Activated T-cell treated with anti-CD3 and anti-CD28 coated beads, Interleukin-2, amount 50 U/mL, for 4 hours (primary cell): ENCODE results near the gene VAV2. TPM values are rescaled to one million over a fixed set of nuclear protein-coding genes. Genes with fewer than 3 reads are reported as not detected.

Experiments
- ATAC-seq, 2 donors: fragments of 200-7000 bp; cut with Tn5 transposase; one replicate each; pipeline ENCODE4 v1.10.0; 2021
- DNase-seq: peaks from one replicate; pipeline ENCODE4 v3.0.0-alpha.2; 2020
- H3K27me3 Mint-ChIP-seq: one replicate; pipeline ENCODE4 v1.8.0; 2021; ENCODE audit warnings: low read depth, mixed read lengths
- H3K36me3 Mint-ChIP-seq: one replicate; pipeline ENCODE4 v1.8.0; 2022; ENCODE audit warnings: mixed read lengths; ENCODE audit not compliant: insufficient read depth
- H3K4me1 Mint-ChIP-seq: one replicate; pipeline ENCODE4 v1.8.0; 2021; ENCODE audit warnings: low read depth, mixed read lengths
- H3K4me3 Mint-ChIP-seq: one replicate; pipeline ENCODE4 v1.8.0; 2021; ENCODE audit warnings: mild to moderate bottlenecking, moderate library complexity, mixed read lengths
- H3K9me3 Mint-ChIP-seq: one replicate; pipeline ENCODE4 v1.8.0; 2021; ENCODE audit warnings: mixed read lengths
- total RNA-seq, 3 donors: library from RNA; stranded (reverse); gene quantifications; one replicate each; pipeline ENCODE4 v1.2.1, GENCODE V29; 2021

Gene VAV2
- total RNA-seq, 3 donors from 2014 or later, result 2.7 to 3.7 (median 3.2) TPM

GRCh38 chr9:133986774-133987445, 5.2 kb downstream of the VAV2 start:
- no peak for ATAC-seq
- DNase-seq, result no peak
- no peaks in the 10 kb centered on the region for H3K9me3 Mint-ChIP-seq
- H3K4me3 Mint-ChIP-seq, result no peak overlapping the region
- no peaks in the 10 kb centered on the region for H3K36me3 Mint-ChIP-seq
- H3K27me3 Mint-ChIP-seq, result peaks cover 7% of the 10 kb centered on the region
- H3K4me1 Mint-ChIP-seq, result no peaks in the 10 kb centered on the region

- H3K4me1 Mint-ChIP-seq, result no peaks in the 10 kb centered on the region
- DNase-seq (no peak), ATAC-seq (no peak)
- H3K36me3 Mint-ChIP-seq, result no peaks in the 10 kb centered on the region
- H3K9me3 Mint-ChIP-seq, result no peaks in the 10 kb centered on the region
- H3K27me3 Mint-ChIP-seq, result peaks cover 7% of the 10 kb centered on the region
- no peak overlapping the region for H3K4me3 Mint-ChIP-seq
Measured at GRCh38 chr9:133986061-133986460, 6.1 kb downstream of the VAV2 start.

GRCh38 chr9:133982971-133983720, 9.0 kb downstream of the VAV2 start:
- H3K4me1 Mint-ChIP-seq, result no peaks in the 10 kb centered on the region
- H3K27me3 Mint-ChIP-seq, result no peaks in the 10 kb centered on the region
- no peaks in the 10 kb centered on the region for H3K9me3 Mint-ChIP-seq
- no peak overlapping the region for H3K4me3 Mint-ChIP-seq
- DNase-seq, result no peak
- no peak for ATAC-seq
- H3K36me3 Mint-ChIP-seq, result no peaks in the 10 kb centered on the region

GRCh38 chr9:133981958-133982681, 10.0 kb downstream of the VAV2 start:
- DNase-seq, result no peak
- Mint-ChIP-seq H3K9me3 (no peaks in the 10 kb centered on the region), H3K27me3 (no peaks in the 10 kb centered on the region), H3K36me3 (no peaks in the 10 kb centered on the region), H3K4me3 (no peak overlapping the region), H3K4me1 (no peaks in the 10 kb centered on the region)
- ATAC-seq, result no peak

GRCh38 chr9:133981589-133981957, 10.6 kb downstream of the VAV2 start:
- ATAC-seq (no peak), DNase-seq (no peak)
- no peak overlapping the region for H3K4me3 Mint-ChIP-seq
- no peaks in the 10 kb centered on the region for H3K4me1 Mint-ChIP-seq
- no peaks in the 10 kb centered on the region for H3K27me3 Mint-ChIP-seq
- H3K36me3 Mint-ChIP-seq, result no peaks in the 10 kb centered on the region
- no peaks in the 10 kb centered on the region for H3K9me3 Mint-ChIP-seq

- DNase-seq, result no peak
- no peak for ATAC-seq
- no peaks in the 10 kb centered on the region for H3K27me3 Mint-ChIP-seq
- H3K9me3 Mint-ChIP-seq, result no peaks in the 10 kb centered on the region
- H3K36me3 Mint-ChIP-seq, result no peaks in the 10 kb centered on the region
- no peaks in the 10 kb centered on the region for H3K4me1 Mint-ChIP-seq
- no peak overlapping the region for H3K4me3 Mint-ChIP-seq
Measured at GRCh38 chr9:133980864-133981588, 11.1 kb downstream of the VAV2 start.

GRCh38 chr9:133979921-133980863, 11.9 kb downstream of the VAV2 start:
- ATAC-seq (no peak), DNase-seq (no peak)
- no peaks in the 10 kb centered on the region for H3K4me1 Mint-ChIP-seq
- H3K27me3 Mint-ChIP-seq, result no peaks in the 10 kb centered on the region
- no peak overlapping the region for H3K4me3 Mint-ChIP-seq
- no peaks in the 10 kb centered on the region for H3K36me3 Mint-ChIP-seq
- H3K9me3 Mint-ChIP-seq, result no peaks in the 10 kb centered on the region

- Mint-ChIP-seq H3K9me3 (no peaks in the 10 kb centered on the region), H3K4me3 (no peak overlapping the region)
Measured at GRCh38 chr9:133979273-133979920, 12.7 kb downstream of the VAV2 start.

GRCh38 chr9:133978899-133979272, 13.2 kb downstream of the VAV2 start:
- H3K36me3 Mint-ChIP-seq, result no peaks in the 10 kb centered on the region
- no peaks in the 10 kb centered on the region for H3K9me3 Mint-ChIP-seq
- no peak overlapping the region for H3K4me3 Mint-ChIP-seq
- H3K27me3 Mint-ChIP-seq, result no peaks in the 10 kb centered on the region
- no peaks in the 10 kb centered on the region for H3K4me1 Mint-ChIP-seq
- DNase-seq (no peak), ATAC-seq (no peak)

More at GRCh38 chr9:133979273-133979920, 12.7 kb downstream of the VAV2 start:
- Mint-ChIP-seq H3K4me1 (no peaks in the 10 kb centered on the region), H3K36me3 (no peaks in the 10 kb centered on the region), H3K27me3 (no peaks in the 10 kb centered on the region)
- no peak for DNase-seq
- ATAC-seq, result no peak

- H3K27me3 Mint-ChIP-seq, result no peaks in the 10 kb centered on the region
- no peaks in the 10 kb centered on the region for H3K4me1 Mint-ChIP-seq
- no peaks in the 10 kb centered on the region for H3K36me3 Mint-ChIP-seq
- DNase-seq (no peak), ATAC-seq (no peak)
- no peak overlapping the region for H3K4me3 Mint-ChIP-seq
- H3K9me3 Mint-ChIP-seq, result no peaks in the 10 kb centered on the region
Measured at GRCh38 chr9:133978226-133978898, 13.8 kb downstream of the VAV2 start.

- DNase-seq, result no peak
- Mint-ChIP-seq H3K4me3 (no peak overlapping the region), H3K36me3 (no peaks in the 10 kb centered on the region), H3K27me3 (no peaks in the 10 kb centered on the region), H3K4me1 (no peaks in the 10 kb centered on the region), H3K9me3 (no peaks in the 10 kb centered on the region)
- no peak for ATAC-seq
Measured at GRCh38 chr9:133977421-133978201, 14.5 kb downstream of the VAV2 start.

- no peaks in the 10 kb centered on the region for H3K9me3 Mint-ChIP-seq
- no peak for DNase-seq
- H3K4me1 Mint-ChIP-seq, result no peaks in the 10 kb centered on the region
- no peaks in the 10 kb centered on the region for H3K36me3 Mint-ChIP-seq
- H3K27me3 Mint-ChIP-seq, result no peaks in the 10 kb centered on the region
- no peak overlapping the region for H3K4me3 Mint-ChIP-seq
- no peak for ATAC-seq
Measured at GRCh38 chr9:133976887-133977286, 15.2 kb downstream of the VAV2 start.
